ENCODE data around the gene FRMD3. TPM values are rescaled to one million over a fixed set of nuclear protein-coding genes. Genes with fewer than 3 reads are reported as not detected.
A peak's percentile ranks its signal among the peaks of the same experiment; 100 is the strongest.

FRMD3 gene
- 97.7 TPM for total RNA-seq
- long read RNA-seq, full-length matches to known transcripts: 71 of 100 reads
- long read RNA-seq, partial matches to known transcripts: 15 of 100 reads
- long read RNA-seq, other reads (novel, unspliced or antisense): 14 of 100 reads

DNA sequence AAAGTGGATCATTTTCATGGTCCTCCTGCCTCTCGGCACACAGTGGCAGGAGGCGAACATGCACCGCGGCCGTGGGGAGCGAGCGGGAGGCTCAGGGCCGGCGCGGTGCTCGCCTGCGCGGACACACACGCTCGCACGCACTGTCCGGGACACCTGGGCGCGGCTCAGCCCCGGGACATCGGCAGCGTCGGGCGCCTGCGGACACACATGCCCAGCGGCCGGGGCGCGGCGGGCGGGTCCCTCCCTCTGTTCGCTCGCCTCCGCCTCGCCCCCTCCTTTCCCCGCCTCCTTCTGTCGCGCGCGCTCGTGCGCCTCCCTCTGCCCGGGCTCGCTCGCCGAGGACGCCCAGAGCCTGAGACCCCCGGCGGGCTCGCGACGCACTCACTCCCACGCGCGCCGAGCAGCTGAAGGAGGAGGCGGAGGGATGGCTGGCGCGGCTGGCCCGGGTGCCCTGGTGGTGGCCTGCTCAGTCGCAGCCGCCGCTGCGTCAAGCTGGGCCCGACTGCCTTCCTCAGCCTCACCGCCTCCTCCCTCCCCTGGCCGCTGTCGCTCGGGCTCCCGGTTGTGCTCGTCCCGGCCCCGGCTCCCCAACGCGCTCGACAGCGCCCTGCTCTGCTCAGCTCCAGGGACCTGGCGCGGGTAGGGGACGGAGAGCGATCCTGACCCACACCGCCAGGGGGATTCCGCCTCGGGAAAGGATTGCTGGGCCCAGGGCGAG lies at the start of gene FRMD3:
TSS of gene FRMD3 (minus strand) at position 230 of the 718 bp plus-strand sequence. CDS start at position 60, 170 bp downstream.
- intact Hi-C loops (cut with micrococcal nuclease): no loop called here
- ATAC-seq (peak; percentile 97), DNase-seq (peak; percentile 92)

DNA sequence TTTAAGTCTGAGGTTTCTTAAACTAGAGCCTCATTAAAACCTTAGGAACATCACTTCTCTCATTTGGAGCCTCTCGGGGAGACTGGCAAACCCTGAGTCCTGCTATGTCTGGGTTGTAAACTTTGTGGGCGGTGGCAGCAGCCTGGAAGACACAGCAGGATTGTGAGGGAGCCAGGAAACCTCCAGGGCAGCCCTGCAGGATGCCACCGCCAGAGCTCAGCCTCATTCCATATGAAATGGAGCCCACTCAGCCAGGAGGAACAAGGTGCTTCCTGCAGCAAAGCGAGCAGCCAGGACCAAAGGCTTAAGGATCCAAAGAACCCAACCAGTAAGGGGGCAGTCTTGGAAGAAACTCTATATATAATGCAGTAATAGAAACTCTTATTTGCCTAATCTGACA lies 46.8 kb upstream of the FRMD3 start:
- DNase-seq: no peak
- intact Hi-C loops (cut with micrococcal nuclease): no loop called here
- no peak for ATAC-seq

DNA sequence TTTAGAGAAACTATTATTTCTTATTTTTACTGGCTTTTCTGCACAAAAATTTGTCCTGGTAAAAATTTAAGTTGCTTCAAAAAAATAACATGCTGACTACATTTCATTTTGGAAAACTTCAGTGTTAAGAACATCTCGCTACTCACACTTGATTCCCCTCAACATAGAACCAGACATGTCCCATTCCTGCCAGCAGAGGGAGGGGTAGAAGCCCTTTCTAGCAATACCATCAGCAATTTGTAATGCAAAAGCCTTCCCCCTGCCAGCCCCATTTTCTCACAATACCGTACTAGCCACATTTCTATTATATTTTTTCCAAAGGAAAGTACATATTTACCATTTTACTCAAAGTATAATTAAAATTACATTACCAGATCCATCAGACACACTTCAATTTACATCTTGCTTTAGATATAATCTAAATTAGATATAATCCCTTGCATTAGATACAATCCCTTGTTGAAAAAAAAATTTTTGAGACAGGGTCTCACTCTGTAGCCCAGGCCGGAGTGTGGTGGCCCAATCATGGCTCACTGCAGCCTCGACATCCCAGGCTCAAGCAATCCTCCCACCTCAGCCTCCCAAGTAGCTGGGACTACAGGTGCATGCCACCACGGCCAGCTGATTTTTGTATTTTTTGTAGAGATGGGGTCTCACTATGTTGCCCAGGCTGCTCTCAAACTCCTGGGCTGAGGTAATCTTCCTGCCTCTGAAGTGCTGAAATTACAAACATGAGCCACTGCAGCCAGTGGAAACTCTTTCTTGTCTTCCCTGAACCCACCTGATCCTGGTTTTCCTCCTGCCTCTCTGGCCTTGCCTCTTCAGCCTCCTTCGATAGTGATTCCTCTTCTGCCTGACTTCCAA lies 45.2 kb upstream of the FRMD3 start:
- DNase-seq: no peak
- peak; percentile 72 for ATAC-seq
- intact Hi-C loops (cut with micrococcal nuclease): no loop called here

DNA sequence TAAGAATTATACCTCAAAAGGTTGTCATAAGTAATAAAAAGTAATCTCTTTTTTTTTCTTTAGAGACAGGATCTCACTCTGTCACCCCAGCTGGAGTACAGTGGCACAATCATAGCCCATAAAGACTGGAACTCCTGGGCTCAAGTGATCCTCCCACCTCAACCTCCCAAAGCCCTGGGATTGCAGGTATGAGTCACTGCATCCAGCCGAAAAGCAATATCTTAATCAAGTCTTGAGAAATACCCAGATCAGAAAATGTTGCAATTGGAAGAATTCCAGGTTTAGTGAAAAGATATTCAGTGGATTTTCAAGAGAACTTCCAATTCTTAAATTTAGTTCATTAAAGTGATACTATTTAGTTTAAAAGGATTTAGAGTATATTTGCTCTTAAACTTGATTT lies 43.8 kb upstream of the FRMD3 start:
- ATAC-seq (no peak), DNase-seq (no peak)
- intact Hi-C loops (cut with micrococcal nuclease): no loop called here

DNA sequence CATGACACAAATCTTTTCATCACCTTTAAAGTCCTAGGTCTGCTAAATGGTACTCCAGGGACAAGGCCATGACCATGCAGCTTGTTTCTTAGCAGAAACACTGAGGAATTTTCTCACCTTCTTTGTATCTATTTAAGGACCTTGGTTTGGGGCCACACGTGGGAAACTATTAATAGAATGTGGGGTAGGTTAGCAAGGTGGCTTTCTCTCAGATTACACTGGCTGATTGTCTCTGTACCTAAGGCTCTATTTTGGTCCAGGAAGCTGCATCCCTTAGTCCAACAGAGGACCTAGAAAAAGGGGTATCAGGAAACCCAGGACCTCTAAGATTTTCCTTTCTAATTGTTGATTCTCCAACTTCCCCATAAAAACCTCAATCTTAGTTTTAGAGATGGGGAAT lies 36.3 kb upstream of the FRMD3 start:
- intact Hi-C loops (cut with micrococcal nuclease): no loop called here
- ATAC-seq (no peak), DNase-seq (no peak)

DNA sequence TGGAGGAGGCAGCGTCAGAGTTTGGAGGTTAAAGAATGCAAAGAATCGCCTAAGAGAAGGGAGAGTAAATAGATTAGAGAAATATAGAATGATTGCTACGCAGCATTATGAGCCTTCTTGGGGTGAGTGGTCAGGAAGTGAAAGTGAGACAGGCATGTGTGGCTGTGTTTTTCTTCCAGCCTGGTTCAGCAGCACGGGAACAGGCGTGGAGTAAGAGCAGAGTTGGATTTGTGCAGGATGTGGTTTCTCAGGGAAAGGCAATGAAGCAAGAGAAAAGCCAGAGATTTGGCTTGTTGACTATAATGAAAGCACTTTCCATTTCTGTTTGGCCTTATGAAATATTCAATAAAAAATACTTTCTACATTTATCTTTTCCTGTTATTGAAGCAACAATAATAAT lies 34.3 kb upstream of the FRMD3 start:
- DNase-seq (no peak), ATAC-seq (peak; percentile 59)
- intact Hi-C loops (cut with micrococcal nuclease): no loop called here

DNA sequence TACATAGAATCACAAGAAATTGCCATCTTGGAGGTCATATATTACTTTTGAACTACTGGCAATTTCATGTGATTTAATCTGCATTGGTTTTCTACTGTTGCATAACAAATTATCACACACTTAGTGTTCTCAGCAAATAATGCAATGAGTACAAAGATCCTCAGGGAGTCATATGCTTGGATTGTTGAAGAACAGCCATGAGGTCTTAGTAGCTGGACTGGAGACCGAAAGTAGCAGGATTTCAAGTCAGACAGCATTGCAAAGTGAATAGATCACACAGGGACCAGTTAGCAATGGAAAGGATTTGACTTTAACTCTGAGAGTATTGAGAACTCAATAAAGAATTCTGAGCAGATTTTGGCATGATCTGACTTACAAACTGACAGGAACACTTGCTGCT lies 32.2 kb upstream of the FRMD3 start:
- intact Hi-C loops (cut with micrococcal nuclease): no loop called here
- DNase-seq (no peak), ATAC-seq (peak; percentile 86)

DNA sequence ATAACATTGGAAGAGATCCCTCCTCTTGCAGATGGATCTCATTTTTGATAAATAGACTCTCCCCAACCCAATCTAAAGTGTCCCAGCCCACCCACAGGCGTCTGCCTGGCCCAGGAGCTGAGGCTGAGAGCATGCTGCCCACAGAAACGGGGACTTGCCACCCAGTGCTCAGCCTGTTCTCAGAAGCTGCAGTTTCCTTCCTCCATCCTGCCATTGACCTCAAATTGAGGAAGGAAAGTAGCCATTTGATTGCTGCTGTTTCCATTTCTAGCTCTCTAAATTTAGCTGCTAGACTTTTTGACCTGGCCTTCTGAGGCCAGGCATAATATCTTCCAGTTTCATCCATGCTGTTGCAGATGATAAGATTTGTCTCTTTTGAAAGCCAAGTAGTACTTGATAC lies 31.1 kb upstream of the FRMD3 start:
- intact Hi-C loops (cut with micrococcal nuclease): no loop called here
- ATAC-seq: peak; percentile 37
- DNase-seq: no peak

DNA sequence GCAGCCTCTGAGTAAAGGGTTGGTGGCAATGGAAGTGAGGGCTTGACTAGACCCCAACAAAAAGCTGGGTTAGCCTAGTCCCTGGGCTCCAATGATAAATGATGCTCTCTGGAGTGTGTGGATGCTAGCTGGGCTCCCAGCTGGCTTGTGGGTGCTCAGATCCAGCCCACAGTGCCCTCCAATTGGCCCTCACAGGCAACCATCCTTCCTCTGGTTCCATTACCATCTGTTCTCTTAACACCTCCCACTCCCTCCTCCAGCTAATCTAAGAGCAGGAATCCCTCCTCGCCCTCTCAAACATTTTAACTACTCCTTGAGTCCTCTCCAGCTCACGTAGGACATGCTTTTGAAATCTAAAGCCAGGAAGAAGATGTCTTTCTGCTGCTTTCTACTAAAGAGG lies 25.2 kb upstream of the FRMD3 start:
- DNase-seq: no peak
- intact Hi-C loops (cut with micrococcal nuclease): no loop called here
- no peak for ATAC-seq

DNA sequence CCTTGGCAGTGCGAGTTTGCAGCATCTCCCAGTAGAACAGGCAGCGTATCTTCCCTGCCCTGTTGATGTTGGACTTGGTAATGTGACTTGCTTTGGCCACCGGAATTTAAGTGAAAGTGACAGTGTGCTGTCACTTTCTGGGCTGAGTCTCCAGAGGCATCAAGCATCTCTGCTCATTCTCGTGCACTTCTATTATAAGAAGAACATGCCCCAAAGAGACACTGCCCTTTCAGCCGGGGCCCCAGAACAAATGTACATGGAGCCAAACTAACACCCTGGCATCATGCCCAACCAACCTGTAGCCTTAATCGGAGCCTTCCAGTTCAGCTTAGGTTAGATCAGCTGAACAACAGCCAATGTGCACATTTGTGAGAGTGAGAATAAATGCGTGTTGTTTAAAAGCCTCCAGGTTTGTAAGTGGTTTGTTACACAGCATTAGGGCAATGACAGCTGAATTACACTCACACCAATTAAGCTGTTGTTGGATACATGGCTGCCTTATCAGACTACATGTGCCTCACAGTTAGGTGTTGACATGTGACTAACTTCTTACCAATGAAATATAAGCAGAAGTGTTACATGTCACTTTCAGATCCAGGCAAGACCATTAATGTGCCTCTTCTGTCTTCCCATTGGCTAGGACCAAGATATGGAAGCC lies 22.1 kb upstream of the FRMD3 start:
- ATAC-seq (peak; percentile 97), DNase-seq (peak; percentile 64)
- intact Hi-C loops (cut with micrococcal nuclease): no loop called here

DNA sequence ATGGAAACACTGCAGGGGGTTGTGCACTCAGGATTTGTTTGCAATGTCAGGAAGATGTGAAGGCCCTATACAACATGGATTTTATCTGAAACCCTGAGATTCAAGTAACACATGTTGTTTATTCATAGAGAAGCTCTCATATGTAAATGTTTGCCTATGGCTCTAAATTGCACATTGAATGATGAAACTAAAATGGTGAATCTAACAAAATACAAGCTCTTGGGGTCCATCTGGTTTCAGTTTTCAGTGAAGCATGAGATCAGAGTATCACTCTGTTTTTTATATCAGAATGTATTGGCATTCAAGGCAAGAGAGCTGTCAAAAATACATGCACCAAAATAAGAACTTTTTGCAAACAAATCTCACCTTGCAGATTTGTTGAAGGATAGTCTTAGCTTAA lies 19.6 kb upstream of the FRMD3 start:
- ATAC-seq: no peak
- no peak for DNase-seq
- intact Hi-C loops (cut with micrococcal nuclease): no loop called here

DNA sequence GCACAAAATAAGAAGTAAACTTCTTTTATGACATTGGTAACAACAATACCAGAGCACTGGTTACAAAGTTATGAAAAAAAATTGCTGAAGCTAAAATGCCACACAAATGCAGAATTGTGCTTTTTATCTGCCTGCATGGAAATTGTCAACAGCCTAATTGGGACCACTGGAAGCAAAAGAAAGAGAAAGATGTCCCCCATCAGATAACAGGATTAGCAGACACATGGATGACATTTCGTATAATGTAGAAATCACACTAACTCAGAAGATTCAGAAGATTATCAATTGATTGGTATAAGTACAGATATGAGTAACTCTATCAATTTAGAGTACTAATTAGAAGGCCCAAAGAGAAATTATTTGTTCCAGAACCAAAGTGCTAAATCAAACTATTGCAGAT lies 19.1 kb upstream of the FRMD3 start:
- ATAC-seq (no peak), DNase-seq (no peak)
- intact Hi-C loops (cut with micrococcal nuclease): no loop called here

DNA sequence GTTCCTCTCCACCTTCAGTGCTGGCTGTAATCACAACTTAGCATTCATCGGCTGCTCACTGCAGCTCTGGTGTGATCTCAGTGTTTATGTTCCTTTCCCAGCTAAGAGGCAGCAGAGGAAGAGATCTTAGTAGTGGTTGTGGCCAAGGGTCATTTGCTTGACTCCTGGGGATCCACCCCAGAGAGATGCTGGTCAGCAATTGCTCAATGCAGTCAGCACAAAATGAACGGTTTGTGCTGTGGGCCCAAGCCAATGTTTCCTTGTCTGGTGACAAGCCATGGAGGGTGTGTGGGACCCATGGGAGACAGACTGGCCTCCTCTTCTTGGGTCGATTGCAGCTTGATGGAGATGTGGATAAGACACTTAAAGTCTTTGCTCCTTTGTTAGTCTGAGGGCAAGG lies 16.1 kb upstream of the FRMD3 start:
- ATAC-seq: peak; percentile 96
- DNase-seq: peak; percentile 61
- intact Hi-C loops (cut with micrococcal nuclease): no loop called here

DNA sequence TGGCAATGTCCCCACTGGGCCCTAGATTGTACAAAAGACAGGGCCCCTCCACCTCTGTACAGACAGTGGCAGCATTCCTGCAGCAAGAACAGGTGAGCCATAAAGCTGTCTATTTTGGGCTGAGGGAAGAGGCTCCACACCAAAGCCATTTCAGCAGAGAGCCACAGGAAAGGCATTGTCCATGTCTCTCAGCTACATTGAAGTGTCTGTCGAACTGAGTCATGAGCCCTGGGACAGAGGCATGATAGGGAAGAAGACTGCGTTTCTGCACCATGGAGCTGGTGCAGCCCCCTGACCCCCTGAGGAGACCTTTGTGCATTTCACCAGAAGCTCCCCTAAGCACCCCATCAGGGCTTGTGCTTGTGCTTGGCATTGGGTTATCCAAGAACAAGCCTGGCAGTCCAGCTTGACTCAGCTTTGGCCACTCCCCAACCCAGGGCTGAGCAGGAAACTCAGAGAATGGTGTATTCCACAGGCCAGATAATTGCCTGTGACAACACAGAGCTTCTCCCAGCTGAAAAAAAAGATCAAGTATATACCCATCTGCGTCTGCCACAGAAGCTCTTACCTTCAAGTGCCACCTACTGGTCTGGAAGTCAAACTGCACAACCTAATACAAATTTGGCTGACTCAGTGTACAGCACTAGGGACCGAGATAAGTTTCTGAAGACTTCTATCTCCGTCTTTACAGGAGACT lies 5.9 kb upstream of the FRMD3 start:
- DNase-seq: peak; percentile 40
- intact Hi-C loops (cut with micrococcal nuclease): loop anchor here (5.0 kb wide), 2 partner anchors 212 to 327 kb away; no protein-coding TSS in a partner anchor
- peak; percentile 88 for ATAC-seq

DNA sequence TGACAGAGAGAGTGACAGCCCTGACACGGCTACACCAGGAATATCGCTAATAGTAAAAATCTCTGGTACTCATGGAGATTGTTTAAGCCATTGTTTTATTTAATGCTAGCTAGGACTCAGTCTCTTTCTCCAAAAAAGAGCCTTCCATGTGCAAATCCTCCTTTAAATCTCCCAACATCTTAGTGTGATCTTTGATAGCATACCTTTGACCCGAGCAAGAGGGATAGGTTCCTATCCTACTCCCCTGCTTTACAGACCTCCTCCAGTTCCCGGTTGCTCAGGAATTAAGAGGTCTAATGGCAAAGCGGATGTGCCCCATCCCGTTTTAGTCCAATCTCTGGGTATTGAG lies 663 bp upstream of the FRMD3 start:
- ATAC-seq (no peak), DNase-seq (no peak)
- intact Hi-C loops (cut with micrococcal nuclease): no loop called here

DNA sequence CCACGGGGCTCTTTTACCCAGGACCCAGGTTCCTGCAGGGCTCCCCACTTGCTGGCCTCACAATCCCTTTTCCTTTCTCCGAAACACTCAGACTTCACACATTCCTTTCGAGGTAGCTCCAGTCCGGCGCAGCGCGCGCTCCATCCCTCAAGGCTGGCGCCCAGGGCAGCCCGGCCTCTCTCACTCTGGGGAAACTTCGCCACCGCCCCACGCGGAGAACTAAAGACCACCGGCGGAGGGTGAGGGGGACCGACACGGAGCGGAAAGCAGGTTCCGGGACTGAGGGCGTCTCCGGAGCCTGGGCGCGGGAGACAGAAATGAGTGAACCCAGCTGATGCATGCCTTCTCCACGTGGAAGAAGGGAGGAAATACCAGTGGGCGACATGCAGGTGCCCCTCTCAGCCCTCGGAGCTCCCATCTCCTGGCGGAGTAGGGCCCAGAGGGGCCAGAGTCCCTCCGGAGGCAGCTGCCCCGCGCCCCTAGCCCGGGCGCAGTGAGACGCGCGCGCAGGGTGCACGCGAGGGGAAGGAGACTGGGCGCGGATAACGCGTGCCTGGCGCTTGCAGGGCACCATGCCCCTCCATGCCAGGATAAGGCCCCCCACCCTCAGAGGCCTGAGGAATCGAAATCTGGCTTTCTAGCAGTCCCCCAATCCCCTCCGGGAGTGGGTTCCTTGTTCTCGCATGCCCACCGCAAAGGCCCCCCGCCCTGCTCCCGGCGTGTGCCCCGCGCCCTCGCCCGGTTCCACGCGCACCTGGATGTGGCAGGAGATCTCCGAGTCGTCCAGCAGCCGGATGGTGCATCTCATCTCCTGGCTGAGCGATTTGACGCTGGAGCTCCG lies 650 bp downstream of the FRMD3 start:
- intact Hi-C loops (cut with micrococcal nuclease): no loop called here
- peak; percentile 44 for DNase-seq
- peak; percentile 20 for ATAC-seq

DNA sequence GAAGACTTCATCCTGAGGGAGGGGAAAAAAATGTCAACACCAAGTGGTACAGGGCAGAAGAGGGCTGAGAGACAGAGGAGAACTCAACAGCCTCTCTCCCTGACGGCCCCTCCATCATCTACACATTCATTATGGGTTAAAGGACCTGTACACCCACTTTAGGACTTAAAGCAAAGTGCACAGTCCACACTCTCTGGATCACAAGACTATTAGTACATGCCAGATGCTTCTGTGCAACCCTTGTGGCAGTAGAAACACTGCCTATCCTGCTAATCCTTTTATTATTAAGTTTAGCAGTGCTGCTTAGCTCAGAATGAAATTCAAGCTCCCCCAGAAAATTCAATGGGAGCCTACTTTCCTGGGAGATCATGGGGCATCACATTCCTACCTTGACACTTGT lies 1.9 kb downstream of the FRMD3 start:
- intact Hi-C loops (cut with micrococcal nuclease): no loop called here
- ATAC-seq: no peak
- DNase-seq: no peak

DNA sequence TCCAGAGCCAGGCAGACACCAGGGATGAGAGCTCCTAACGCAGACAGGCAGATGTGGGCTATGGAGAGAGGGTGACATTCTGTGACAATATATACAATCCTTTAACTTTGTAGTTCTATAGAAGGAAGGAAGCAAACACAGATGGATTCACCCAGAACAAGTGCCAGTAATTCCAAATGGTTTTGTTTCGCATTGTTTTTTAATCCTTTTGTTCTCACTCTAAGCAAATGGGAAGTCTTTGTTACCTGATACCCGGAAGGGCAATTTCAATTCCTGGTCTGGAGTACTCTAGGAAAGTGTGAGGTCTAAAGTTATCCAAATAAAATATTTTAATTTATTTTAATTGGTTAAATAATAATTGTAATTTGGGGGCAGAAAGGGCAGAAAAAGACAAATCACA lies 2.5 kb downstream of the FRMD3 start:
- DNase-seq (no peak), ATAC-seq (no peak)
- intact Hi-C loops (cut with micrococcal nuclease): loop anchor here (2.0 kb wide), 1 partner anchor 63 kb away; no protein-coding TSS in a partner anchor
